ENCODE data around the gene ERBB4.
"Not testable (repeated sequence)": the region's sequence is repeated elsewhere in the genome, so short reads cannot be mapped to it uniquely, and the experiment has no call there.

ERBB4 gene

DNA sequence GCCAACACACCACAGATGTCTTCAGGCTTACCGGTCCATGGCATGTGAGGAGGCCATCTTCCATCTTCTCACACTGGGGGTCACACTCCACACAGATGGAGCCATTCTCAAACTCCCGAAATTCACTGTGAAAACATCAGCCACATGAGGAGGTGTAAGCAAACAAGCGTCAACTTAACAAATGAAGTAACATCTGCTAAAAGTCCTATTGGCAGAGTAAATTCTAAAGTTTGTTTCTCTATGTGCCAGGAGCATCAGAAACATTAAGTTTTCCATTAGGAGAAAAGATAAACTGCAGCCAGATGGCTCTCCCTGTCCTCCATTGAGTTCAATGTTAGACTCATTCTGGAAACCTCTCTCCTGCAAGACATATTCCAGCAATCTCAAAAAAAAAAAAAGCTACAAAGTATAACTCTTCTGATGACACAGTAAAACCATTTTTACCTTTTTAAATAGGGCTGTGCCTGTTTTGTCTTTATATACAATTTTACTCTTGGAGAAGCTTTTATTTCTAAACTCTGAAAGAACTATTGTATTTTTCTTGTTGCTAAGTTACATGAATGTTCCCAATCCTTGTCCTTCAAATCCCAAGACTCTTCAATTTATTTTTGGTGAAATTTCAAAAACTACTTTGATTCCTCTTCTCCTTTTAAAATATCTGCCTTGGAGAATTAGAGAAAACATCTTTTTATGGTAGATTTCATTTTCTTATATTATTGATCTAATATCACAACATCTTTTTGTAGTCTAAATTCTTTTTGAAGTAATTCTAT is 865.3 kb downstream of the ERBB4 start:
- no peak for DNase-seq

DNA sequence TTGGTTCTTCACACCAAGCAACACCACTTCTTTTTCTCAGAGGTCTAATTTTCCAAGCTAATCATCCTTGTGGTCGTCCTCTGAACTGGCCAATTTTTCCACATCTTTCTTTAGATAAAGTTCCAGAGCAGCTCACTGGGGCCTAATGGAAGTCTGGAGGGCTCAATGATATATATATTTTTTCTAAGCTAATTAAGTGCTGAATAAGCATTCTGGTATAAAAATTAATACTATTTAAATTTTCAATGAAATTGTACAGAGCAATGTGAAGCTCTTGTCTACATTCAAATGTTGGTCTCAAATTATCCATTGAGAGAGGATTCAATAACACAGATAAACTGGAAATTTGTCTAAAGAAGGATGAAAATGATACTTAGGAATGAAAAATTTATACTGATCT is 866.6 kb downstream of the ERBB4 start:
- no peak for DNase-seq

DNA sequence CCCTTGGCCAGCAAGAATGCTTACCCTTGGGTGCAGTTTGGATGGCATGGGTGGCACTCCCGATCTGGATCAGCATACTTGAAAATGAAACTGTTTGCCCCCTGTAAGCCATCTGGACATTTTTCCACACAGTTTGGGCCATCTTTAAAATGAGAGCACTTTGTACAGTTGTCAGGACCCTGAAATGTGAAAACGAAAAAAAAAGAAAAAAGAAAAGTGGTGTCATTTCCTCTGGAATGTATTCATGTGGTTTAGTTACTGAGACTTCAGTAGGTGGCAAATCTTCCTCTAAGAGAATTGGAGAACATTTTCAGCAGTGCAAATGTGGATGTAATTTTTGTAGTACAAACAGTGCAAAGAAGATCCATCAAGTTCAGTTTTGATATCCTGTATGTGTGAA is 873.3 kb downstream of the ERBB4 start:
- no peak for DNase-seq

DNA sequence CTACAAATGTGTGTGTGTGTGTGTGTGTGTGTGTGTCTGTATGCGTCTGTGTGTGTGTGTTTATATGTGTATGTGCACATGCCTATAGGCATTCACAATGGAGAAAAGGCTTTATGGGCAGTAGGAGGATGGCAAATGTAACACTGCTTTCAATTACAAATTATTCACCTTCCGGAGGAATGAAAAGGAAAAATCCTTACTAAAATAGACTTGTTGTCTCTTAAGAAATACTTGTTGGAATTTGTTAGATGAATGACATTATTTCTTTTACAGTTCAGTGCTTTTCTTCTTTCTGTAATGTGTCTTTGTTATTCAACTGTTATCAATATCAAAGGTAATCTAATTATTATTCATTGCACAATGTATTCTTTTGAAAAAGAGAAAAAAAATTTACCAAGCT is 874.3 kb downstream of the ERBB4 start:
- DNase-seq = no peak

DNA sequence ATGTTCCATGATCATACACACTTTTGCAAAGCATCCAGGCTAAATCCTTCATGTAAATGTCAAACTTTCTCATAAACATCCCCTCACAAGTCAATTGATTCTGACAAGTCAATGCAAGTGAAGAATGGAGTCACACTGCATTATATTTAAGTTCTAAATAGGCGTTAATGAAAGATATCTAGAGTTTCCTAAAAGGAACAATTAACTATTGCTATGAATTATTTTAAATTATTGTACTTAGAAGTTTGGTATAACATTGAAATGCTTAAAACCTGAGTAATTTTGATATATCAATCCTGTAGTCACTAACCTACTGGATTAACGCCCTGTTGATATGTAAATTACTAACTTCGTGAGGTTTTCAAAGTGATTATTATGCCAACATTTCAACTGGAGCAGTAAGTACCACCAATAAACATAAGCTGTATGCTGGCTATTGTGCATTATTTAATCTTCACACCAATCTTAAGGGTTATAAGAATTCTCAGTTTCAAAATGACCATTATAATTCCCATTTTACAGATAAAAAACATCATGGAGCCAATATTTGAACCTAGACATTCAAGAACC is 884.3 kb downstream of the ERBB4 start:
- DNase-seq = no peak

DNA sequence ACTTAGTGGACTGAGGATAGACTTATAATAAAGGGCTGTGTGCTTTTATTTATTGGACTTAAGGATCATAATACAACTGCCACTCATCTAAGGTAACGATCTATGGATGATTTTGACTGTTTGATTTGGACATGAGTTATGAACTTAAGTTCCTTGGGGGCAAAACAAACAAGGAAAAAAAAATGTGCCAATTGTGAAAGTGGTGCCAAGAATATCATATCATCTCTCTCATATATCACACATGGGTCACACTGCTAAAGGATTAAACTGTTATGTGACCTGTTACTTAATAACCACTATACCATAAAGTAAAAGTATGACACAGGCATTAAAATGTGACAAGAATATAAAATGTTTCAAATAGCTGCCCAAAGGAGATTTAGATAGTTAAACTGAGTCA is 886.3 kb downstream of the ERBB4 start:
- DNase-seq = no peak

DNA sequence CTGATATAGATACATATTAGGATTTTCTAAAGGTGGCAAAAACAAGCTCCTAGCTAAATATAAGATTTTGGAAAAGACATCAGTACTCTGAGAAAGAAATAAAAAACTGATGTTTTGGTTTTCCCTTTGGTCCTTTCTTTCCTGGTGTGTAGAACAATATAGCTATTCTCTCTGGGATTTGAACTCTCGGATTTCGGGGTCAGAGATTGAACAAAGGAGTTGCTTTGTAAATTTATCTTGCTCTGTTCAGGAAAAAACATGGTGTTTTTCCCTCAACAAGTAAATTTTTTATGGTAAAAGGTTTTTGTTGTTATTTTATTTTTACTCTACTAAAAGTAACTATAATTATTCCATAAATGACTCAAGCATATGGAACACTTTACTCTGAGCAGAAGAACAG is 889.3 kb downstream of the ERBB4 start:
- DNase-seq = no peak

DNA sequence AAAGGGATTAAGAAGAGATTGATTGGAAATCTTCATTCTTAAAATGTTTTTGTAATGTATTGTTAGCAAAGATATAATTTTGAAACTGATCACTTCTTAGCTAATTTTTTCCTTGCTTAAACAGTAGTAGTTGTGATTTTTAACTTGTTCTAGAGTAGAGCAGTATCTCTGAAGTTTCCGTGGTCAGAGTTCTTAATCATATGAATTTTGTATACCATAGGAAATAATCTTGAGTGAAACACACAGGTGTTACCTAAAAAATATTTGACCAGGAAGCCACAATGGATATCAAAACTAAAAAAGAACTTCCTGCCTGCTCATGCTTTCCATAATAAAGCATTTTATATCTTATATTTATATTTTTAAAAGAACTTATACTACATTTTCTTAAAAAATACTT is 907.1 kb downstream of the ERBB4 start:
- no peak for DNase-seq

DNA sequence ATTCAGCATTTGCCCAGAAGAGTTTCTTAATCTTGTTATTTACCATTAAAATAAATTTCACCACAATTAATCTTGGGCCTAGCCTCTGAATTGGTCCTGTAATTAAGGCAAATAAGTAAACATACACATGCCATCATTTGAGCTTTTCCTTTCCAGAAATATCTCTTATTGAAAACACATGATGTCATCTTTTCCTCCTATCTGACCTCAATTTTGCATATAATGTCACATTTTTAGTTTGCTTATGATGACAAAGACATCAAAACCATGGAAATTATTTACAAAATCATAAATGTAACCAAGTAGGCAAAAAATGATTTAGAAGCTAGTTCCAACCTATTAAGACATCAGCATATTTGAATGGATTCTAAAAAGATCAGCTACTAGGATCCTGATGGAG is 915.5 kb downstream of the ERBB4 start:
- no peak for DNase-seq

DNA sequence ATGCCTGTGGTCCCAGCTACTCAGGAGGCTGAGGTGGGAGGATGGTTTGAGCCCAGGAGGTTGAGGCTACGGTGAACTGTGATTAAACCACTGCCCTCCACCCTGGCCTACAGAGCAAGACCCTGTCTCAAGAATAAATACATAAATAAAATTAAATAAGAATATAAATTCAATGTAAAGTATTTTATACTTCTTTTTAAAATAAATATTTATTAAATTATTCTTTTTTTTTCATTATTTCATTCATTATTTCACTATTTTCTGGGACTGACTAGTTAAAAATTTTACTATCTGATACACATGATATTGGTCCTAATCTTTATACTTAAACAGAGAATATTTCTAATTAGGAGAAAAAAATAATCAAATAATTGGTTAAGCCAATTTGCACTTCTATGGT is 917.6 kb downstream of the ERBB4 start:
- DNase-seq = no peak

DNA sequence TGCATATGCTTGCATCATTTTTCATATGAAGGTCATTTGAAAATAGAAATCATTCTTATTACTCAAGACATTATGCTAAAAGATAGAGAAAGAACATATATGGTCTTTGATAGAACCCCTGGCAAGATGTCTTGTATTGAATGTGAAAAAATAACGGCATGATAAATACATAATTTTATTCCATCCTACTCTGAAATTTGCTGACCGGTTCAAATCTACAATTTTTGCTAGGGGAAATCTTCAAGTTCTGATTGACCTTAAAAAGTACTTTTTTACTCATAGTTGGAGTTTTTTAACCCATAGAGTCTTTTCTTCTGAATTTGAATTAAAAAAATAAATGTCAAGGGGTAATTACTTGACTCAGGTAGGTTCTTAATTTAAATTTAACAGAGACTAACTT is 920.8 kb downstream of the ERBB4 start:
- DNase-seq = no peak

DNA sequence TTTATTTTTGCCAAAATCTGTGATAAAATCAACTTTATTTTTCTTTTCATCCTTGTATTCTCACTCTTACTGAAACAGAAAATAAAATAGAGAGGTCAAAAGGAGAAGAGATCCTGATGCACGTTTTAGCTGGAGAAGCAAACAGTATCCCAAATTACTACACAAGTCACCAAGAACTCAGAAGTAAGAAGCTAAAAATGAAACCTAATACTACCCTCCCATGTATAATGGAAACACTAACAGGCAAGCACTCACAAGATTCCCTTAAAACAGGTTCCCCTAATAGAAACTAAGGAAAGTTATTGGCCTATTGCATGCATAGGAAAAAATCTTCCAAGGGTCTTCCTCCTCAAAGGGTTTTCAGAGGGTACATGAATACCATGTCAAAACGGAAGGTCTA is 927.0 kb downstream of the ERBB4 start:
- no peak for DNase-seq

DNA sequence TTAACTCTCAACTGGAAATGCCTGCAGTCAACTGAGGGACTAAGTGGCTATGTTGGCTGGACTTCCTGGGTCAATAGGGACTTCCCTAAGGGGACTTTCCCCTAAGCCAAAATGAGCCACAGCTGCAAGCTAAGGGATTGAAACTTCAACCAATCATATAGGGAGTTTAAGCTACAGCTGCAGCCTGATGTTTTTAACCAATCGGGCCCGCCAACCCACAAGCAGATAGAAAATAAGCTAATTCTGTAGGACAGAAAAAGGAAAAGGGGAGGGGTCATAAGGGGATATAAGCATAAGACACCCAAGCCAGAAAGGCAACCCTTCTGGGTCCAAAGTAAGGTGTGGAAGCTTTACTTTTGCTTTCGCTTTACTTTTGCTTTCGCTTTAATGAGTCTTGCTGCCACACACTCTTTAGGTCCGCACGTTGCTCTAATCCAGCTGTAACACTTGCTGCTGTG is 927.5 kb downstream of the ERBB4 start:
- no peak for DNase-seq

DNA sequence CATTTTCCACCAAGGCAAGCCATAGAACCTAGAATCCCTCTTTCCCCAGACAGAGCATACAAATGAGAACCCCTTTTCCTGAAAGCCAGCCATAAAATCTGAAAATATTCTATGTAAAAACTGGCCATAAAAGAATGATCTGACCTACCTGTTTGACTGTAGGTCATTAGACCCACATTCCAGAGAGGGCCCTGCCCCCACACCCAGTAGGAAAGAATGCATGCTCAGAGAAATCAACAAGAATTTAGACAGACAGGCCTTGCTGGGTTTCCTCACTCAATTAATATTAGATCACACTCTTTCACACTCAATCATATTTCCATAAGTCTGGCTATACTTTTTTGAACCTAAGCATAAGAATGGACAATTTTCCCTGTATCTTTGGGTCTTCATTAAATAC is 929.5 kb downstream of the ERBB4 start:
- DNase-seq = no peak

DNA sequence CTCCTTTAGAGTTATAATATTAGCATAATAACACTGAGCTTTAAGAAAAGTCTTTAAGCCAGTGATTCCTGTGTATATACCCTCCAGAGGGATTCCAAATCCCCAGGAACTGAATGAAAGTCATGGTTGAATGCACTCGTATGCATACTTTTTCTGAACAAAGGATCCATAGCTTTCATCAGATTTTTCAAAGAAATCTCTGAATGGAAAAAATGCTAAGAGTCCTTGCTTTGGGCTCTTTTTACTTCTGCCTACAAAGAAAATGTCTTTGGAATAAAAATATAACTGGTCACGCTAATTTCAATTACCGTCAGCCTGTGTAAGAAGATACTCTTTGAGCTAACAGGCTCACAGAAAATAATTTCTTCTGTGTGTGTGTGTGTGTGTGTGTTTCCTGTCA is 939.5 kb downstream of the ERBB4 start:
- no peak for DNase-seq

DNA sequence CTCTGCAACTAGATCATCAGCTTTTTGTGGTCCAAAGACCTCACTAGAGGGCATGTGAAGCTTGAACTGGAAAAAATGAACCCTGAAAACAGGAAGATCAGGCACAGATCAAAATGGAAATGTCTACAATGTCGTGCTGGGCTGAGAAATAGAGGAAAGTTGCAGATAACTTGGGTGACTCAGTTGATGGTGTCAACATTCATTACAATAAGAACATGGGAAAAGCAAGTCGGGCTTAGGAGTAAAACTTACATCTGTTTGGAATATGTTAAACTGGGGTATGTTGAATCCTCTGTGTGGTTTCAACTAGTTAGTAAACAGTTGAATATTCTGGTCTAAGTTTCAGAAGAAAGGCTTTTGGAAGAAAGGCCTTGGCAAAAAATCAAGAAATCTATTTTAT is 940.4 kb downstream of the ERBB4 start:
- no peak for DNase-seq

DNA sequence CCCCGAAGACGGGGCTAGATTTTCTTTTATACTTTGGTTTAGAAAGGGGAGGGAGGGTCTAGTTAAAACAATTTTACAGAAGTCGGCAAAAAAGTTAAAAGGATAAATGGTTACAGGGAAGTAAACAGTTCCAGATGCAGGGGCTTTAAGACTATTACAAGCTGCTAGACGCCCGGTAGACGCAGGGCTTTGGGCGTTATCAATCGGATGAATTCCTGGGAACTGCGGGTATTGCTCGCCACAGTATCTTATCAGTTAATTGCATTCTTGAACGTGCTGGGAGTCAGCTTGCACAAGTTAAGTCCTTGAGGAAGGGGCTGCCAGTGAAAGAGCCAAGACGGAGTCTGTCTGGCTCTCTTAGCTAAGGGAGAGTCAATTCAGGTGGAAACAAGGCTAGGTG is 946.6 kb downstream of the ERBB4 start:
- DNase-seq = not testable (repeated sequence)

DNA sequence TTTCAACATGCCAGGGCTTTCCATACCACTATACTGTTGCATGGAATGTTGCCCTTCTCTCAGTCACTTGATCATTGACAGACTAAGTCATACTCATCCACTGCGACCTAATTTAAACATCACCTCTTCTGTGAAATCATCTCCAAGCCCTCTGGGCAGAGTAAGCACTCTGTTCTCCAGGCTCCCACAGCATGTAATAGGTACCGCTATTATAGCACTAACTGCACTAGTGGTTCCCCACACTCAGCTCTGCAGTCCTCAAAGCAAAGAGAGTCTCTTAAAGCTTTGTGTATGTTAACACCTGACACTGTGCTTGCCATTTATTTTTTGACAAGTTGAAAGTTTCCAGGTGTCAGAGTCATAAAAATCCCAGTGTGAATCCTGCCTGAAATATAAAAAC is 947.2 kb downstream of the ERBB4 start:
- DNase-seq = no peak

DNA sequence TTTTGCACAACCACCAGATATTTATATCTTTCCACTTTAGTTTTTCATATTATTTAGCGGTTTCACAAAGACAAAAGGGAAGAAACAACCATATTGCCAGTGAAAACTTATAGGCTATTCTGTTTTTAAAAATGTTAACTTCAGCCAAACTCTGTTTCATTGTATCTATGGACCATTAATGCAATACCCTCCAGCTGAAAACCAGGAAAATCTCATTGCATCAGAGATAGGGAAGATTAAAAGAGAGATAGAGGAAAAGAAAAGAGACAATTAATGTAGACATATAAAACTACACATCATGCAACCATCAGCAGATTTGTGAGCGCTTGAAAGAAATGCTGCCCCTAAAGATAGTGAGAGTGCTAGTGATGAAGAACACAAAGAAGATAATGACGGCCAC is 970.2 kb downstream of the ERBB4 start:
- no peak for DNase-seq

DNA sequence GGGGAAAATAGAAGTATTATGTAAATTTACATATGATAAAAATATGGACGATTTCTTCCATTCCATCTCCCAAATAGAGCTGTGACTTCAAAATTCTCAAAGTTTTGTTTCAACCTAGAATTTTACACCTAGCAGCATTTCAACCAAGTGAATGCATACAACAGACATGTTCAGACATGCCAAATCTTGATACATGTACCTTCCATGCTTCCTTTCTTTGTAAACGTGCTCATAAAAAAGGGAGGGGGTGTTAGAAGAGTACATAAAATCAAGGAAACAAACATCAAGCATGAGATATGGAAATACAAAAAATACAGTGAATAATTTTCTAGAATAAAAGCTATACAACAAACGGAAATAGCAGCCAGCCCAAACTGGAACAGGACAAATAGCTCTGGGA is 974.2 kb downstream of the ERBB4 start:
- DNase-seq = no peak

DNA sequence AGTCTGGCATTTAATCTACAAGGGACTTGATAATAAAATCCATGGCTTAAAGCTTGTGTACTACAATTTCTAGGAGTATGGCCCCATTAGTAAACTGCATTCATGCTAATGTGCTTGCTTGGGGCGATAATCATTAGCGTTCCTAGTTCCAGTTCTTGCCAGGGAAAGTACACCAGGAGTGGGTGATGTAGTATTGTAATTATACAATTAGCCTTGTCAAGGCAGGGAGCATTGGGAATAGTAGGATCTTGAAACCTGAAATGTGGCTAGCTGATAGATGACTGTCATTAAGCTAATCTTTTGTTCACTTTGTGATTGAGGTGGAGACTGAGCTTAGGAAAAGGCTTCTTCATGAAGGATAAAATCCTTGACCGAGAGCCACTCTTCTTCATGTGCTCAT is 993.0 kb downstream of the ERBB4 start:
- DNase-seq = no peak

DNA sequence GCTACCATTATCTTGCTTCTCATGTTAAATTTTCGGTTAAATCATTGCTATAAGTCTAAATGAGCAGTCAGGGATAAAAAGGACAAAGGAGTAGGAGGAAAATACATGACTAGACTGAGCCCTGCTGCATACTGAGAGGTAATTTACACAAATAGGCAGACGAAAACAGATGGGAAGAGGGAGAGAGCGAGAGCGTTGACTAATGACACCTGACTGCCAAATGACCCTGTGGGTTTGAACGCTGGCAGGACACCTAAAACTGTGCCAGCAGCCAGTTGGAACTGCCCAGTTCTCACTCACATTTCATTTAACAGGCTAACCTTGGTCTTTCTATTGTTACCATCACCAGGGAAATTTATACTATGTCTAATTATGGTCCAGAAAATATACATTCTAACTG is 1004.0 kb downstream of the ERBB4 start:
- DNase-seq = no peak

DNA sequence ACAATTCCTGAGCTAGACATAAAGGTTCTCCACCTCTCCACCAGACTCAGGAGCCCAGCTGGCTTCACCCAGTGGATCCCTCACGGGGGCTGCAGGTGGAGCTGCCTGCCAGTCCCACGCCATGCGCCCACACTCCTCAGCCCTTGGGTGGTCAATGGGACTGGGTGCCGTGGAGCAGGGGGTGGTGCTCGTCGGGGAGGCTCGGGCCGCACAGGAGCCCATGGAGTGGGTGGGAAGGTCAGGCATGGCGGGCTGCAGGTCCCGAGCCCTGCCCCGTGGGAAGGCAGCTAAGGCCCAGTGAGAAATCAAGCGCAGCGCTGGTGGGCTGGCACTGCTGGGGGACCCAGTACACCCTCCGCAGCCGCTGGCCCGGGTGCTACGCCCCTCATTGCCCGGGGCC is 1014.4 kb downstream of the ERBB4 start:
- DNase-seq = not testable (repeated sequence)

DNA sequence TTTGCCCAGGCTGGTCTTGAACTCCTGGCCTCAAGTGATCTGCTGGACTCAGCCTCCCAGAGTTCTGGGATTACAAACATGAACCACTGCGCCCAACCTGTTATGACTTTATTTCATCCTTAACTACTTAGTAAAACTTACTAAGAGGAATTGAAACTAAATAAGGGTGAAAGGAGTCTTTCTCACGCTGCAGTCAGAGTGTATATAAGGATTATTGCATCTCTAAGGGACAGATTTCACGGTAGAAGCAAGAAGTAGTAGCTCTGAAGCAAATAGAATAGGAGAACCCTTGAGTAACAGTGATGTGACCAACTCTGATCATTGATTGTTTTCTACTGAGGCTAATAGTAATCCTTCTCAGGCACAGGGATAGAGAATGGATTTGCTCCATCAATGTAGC is 1022.1 kb downstream of the ERBB4 start:
- DNase-seq = no peak

DNA sequence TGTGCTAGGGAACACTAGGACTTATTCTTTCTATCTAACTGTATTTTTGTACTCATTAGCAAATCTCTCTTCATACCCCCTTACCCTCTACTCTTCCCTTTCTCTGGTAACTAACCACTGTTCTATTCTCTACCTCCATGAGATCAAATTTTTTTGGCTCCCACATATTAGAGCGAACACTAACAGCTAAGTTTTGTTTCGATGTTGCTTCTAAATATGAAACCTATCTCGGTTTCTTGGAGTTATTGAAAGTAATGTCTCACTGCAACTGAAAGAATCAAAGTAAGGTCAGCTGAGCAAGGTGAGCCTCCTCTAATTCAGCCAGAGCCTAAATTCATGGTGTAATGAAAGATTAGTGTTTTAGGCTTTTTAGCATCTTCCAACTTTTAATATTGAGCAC is 1024.6 kb downstream of the ERBB4 start:
- no peak for DNase-seq

Measured in T-helper 9 cell (primary cell).